ENCODE measurements around the gene PDGFC.
A peak's percentile ranks its signal among the peaks of the same experiment; 100 is the strongest.
"Not testable (repeated sequence)": the region's sequence is repeated elsewhere in the genome, so short reads cannot be mapped to it uniquely, and the experiment has no call there.

The PDGFC gene

DNA sequence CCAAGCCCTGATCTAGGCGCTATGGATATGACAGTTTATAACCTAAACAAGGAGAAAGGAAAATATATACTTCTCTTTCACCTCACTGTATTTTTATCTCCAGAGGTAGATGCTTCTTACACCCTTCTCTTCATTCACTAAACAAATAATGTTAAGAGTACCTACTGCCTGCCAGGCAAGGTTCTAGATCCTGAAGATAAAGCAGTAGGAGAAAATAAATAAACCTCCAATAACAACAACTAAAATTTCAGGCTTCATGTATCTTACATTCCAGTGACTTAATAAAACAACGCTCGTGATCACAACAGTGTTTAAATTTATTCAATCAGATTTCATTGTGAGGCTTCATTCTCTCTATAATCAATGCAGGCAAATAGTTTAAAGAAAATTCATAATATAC, 20.7 kb downstream of the PDGFC start:
- no peak for DNase-seq (ENCODE audit: low spot score)

DNA sequence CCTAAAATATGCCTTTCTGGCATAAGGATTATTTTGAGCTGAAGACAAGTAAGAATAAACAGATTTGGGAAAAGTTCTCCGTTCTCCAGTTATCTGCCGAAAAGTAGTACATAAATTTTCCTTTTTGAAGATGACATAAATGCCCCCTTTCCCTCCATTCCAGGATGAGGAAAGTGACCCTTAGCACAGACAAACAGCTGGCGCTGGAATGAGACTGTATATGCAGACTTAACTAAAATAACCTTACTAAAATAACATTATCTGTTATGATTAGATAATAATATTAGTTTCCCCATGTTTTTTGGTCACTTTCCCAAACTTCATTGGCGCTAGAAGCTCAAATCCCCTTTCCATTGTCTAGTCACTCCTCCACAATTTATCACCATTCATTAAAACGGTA, 21.5 kb downstream of the PDGFC start:
- no peak for DNase-seq (ENCODE audit: low spot score)

DNA sequence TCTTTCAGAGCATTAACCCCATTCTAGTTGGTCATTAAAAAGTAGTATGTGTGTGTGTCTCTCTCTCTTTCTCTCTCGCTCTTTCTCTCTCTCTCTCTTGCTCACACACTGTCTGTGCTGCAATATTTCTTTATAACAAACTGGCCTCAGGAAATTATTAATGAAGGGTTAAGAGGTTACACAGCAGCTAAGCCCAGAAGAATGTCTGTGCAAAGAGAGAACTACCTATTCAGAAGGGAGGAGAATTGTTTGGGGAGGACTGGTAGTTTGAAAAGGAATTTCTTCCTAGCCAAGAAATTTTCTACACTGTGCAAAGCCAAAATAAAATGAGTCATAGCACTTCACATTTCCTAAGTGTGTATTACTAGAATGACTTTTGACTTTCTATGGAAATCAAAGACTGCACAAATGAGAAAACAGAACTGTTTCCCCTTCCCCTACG, 22.2 kb downstream of the PDGFC start:
- no peak for DNase-seq (ENCODE audit: low spot score)

- no peak for DNase-seq (ENCODE audit: low spot score)
Measured at GRCh38 chr4:156948738-156949137, 22.9 kb downstream of the PDGFC start.

DNA sequence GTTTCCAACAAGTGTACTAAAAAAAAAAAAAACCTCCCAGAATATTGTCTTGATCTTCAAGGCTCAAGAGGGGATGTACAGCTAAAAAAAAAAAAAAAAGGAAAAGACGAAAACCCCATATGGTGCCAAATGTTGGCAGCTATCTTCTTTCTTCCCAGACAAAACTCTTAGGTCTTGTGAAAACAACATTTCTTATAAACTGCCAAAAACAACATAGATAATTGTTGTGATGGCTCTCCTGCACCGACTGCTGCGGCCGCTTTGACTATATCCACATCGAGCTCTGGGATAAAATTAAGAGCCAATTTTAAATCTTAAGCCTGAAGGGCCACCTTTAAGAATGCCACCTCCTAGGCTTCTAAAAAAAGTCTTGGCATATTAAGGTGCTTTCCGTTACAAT, 23.5 kb downstream of the PDGFC start:
- no peak for DNase-seq (ENCODE audit: low spot score)

GRCh38 chr4:156946516-156947424, 24.8 kb downstream of the PDGFC start:
- DNase-seq (ENCODE audit: low spot score): no peak

DNA sequence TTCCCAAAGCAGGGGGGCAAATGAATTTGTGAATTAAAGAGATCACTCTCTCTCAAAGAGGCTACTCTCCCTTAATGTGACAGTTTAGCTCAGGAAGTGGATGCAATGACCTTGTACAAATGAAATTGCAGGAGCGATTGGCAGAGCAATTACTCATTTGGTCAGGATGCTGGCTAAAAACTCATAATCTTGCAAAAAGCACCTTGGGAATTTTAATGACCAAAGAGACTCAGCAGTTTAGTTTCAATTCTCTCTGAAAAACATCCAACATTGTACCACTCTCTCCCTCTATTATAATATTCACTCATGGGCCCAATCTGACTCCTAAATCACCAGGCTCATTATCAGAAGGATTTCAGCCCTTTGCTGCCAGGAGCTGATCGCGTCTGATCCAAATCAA, 26.1 kb downstream of the PDGFC start:
- no peak for DNase-seq (ENCODE audit: low spot score)

- DNase-seq (ENCODE audit: low spot score): no peak
Measured at GRCh38 chr4:156942991-156943390, 28.6 kb downstream of the PDGFC start.

DNA sequence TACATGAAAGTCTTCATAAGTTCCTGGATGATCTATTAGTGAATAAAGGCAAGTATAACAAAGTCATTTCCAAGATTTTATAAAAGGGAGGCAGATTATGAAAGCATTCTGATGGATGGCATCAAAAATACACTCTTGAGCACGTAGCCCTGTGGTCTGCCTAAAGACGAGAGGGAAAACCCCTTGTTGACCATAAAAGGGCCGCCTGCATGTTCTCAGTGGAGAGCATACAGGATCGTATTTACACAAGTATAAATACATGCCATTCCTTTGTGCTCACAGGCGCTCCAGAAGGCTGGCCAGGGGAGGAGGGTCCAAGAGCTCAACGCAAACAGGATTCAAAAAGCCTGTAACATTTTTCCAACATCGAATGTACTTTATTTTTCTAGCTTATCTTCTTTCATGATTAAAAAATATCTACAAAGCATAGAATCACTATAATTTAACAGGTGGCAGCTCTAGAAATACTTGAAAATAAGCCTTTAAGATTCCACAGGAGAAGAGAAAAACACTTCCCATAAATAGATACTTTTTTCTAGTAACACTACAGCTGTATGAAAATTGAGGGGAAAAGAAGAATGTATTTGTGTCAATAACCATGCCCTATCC, 29.6 kb downstream of the PDGFC start:
- peak; percentile 61 for DNase-seq (ENCODE audit: low spot score)

GRCh38 chr4:156939801-156940200, 31.8 kb downstream of the PDGFC start:
- DNase-seq (ENCODE audit: low spot score): no peak

DNA sequence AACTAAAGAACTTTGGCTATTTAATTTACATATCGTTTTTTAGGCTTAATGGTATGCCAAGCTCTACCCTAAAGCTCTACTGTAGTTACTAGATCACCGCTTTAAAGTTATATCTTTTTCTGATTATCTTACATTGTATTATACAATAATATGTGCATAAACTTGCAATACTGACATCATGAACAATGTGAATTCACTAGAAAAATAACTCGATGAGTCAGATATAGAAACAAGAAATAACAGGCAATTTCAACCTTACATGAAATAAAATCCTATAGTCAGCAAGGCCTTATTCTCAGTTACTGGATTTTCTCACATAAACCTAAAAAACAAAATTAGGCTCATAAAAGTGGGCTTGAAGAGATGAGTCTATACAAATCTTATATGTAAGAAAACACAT, 32.5 kb downstream of the PDGFC start:
- no peak for DNase-seq (ENCODE audit: low spot score)

DNA sequence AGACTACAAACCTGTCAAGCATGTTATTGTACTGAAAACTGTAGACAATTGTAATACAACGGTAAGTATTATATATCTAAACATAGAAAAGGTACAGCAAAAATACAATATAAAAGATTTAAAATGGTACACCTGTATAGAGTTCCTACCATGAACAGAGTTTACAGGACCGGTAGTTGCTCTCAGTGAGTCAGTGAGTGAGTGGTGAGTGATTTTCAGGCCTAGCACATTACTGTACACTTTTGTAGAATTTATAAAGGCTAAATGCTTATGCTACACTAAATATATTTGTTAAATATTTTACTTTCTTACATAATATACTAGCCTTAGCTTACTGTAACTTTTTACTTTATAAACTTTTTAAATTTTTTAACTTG, 37.4 kb downstream of the PDGFC start:
- no peak for DNase-seq (ENCODE audit: low spot score)

GRCh38 chr4:156933633-156934258, 37.9 kb downstream of the PDGFC start:
- DNase-seq (ENCODE audit: low spot score): no peak

DNA sequence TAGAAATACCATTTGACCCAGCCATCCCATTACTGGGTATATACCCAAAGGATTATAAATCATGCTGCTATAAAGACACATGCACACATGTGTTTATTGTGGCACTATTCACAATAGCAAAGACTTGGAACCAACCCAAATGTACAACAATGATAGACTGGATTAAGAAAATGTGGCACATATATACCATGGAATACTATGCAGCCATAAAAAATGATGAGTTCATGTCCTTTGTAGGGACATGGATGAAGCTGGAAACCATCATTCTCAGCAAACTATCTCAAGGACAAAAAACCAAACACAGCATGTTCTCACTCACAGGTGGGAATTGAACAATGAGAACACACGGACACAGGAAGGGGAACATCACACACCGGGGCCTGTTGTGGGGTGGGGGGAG, 39.2 kb downstream of the PDGFC start:
- DNase-seq (ENCODE audit: low spot score): not testable (repeated sequence)

GRCh38 chr4:156931267-156931666, 40.3 kb downstream of the PDGFC start:
- DNase-seq (ENCODE audit: low spot score): peak; percentile 19

DNA sequence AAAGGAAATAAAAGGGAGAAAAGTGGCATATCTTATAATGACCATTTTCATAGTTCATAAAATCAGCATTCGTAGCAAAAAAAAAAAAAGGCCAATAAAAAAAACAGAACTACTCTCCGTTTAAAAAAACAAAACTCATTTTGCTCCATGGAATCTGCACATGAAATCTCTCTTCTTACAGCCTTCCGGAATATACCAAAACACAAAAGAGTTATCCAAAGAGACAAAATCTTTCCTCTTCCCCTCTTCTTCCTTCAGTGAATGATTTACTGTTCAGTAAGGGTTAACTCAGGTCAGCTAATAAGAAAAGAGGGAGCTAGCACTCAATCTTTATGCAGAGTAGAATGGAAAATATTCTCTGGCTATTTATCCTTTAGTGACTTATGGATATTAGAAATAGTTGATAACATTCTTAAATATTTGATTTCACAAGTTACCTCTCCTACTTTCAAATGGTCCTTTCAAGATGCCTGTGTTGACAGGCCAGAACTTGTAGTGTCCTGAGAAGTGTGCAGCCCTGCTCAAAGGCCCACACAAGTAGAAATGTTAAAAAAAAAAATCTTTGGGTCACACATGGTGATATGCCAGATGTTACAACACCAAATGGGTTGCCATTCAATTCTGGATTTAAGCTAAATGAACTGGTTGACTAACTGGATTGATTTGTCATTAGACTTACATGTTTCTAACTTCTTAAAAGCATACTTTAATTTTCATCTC, 42.1 kb downstream of the PDGFC start:
- no peak for DNase-seq (ENCODE audit: low spot score)

- DNase-seq (ENCODE audit: low spot score): no peak
Measured at GRCh38 chr4:156924774-156925315, 46.8 kb downstream of the PDGFC start.

GRCh38 chr4:156923525-156923924, 48.1 kb downstream of the PDGFC start:
- no peak for DNase-seq (ENCODE audit: low spot score)

- no peak for DNase-seq (ENCODE audit: low spot score)
Measured at GRCh38 chr4:156915221-156915620, 56.4 kb downstream of the PDGFC start.

DNA sequence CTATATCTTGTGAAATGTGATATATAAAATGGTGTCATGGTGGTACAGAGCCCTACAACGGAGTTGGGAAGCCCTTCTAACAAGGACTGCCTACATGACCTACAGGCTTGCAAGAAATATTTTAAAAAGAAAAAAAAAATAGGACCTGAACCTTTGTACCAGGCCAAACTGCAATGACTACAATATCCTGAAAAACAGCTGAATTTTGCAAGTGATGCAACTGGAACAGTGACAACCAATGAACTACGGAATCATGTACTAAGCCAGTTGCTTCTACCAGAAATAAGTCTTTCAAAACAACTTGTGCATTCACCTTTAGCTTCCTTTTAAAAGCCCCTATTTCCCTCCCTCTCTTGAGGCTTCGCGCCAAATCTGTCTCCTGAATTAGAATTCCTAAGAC, 58.4 kb downstream of the PDGFC start:
- no peak for DNase-seq (ENCODE audit: low spot score)

- DNase-seq (ENCODE audit: low spot score): no peak
Measured at GRCh38 chr4:156909010-156909409, 62.6 kb downstream of the PDGFC start.

GRCh38 chr4:156906325-156906724, 65.3 kb downstream of the PDGFC start:
- no peak for DNase-seq (ENCODE audit: low spot score)
